ENCODE data around the gene PICALM.
"Not testable (repeated sequence)": the region's sequence is repeated elsewhere in the genome, so short reads cannot be mapped to it uniquely, and the experiment has no call there.

PICALM gene

DNA sequence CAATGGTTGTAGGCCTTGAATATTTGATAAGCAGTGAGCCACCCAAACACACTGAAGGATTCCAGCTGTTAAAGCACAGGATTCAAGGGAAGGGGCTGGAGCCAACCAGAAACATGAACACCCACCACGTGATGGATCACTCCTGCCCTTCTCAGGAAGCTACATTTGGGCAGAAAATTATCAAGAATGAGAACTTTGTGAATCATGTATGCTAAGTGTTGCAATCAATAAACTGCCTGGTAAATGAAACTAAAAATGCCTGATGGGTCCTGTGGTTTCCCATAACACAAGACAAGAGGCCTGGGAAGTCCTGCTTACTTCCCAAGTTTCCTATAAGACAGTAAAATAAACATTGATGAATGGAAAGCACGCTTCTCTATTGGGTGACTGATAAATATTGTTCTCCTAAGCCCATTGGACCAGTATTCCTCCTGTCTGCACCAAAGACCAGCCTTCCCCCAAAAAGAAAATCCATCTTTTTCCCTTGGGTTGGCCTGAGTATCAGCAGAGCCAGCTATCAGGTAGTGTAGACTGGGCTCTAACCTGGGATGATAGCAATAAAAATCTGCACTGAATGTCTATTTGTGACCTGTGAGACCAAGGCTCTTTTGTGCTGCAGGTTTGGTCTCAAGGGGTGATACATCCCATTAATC lies 115.3 kb downstream of the PICALM start:
- TF ChIP-seq CTCF (IDR thresholded peaks at IDR 0.05; ENCODE audit: control extremely low read depth, extremely low read depth, low read depth, missing control alignments): no peak
- ChIA-PET CTCF (interaction anchor here (1.6 kb wide), 1 partner anchor 338 kb away, joined by 3 read pairs; no protein-coding TSS in a partner anchor), POLR2A (no interaction called here)
- DNase-seq (ENCODE audit: extremely low spot score): no peak

DNA sequence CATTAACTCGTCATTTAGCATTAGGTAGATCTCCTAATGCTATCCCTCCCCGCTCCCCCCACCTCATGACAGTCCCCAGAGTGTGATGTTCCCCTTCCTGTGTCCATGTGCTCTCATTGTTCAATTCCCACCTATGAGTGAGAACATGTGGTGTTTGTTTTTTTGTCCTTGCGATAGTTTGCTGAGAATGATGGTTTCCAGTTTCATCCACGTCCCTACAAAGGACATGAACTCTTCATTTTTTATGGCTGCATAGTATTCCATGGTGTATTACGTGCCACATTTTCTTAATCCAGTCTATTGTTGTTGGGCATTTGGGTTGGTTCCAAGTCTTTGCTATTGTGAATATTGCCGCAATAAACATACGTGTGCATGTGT lies 116.8 kb downstream of the PICALM start:
- POLR2A ChIA-PET; DNase-seq (ENCODE audit: extremely low spot score); CTCF ChIA-PET: not testable (repeated sequence)

- ChIA-PET CTCF (interaction anchor here (0.6 to 1.7 kb wide), 4 partner anchors 10 to 272 kb away, joined by 3 to 4 read pairs (median 3); no protein-coding TSS in a partner anchor), POLR2A (no interaction called here)
- no peak for DNase-seq (ENCODE audit: extremely low spot score)
- TF ChIP-seq CTCF (IDR thresholded peaks at IDR 0.05; ENCODE audit: control extremely low read depth, extremely low read depth, low read depth, missing control alignments): no peak
Measured at GRCh38 chr11:85951428-85952107, 117.3 kb downstream of the PICALM start.

DNA sequence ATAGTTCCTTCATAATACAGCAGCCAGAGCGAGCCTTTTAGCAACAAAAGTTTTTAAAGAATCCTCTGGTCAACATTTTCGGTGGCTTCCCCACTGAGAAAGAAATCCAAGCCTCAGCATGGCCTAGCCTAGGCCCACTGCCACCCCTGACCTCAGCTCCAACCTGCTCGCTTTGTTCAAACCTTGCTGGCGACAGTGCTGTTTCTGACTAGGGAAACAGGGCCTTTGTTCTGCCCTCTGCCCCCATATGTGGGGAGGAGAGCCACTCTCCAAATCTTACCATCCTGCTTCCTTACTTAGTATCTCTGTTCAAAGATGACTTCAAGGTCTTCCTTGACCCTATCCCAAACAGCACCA lies 117.9 kb downstream of the PICALM start:
- POLR2A ChIA-PET: no interaction called here
- DNase-seq (ENCODE audit: extremely low spot score): no peak
- TF ChIP-seq CTCF (IDR thresholded peaks at IDR 0.05; ENCODE audit: control extremely low read depth, extremely low read depth, low read depth, missing control alignments): no peak
- CTCF ChIA-PET: interaction anchor here (0.6 to 1.7 kb wide), 4 partner anchors 9 to 272 kb away, joined by 3 to 4 read pairs (median 3); no protein-coding TSS in a partner anchor

DNA sequence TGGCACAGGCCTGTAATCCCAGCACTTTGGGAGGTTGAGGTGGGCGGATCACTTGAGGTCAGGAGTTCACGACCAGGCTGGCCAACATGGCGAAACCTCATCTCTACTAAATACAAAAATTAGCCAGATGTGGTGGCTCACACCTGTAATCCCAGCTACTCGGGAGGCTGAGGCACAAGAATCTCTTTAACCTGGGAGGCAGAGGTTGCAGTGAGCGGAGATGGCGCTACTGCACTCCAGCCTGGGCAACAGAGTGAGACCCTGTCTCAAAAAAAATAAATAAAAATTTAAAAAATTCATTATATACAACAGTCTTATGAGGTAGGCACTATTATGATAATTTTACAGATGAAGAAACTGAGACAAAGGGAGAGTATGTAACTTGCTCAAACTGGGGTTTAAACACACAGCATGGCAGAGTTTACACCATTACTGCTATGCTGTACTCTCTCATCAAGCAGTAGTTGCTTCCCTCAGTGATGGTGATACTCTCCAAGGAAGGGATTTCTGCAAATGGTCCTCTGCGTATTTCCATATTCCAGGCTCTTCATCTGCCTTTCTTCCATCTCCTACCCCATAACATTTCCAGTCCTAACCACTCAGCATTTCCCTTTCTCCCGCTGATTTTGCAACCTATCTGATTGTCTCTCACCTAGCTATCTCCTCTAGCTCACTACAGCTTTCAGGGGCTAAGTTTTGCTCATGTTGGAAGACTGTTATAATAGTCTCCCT lies 118.4 kb downstream of the PICALM start:
- CTCF ChIA-PET: interaction anchor here (1.0 to 1.7 kb wide), 2 partner anchors 11 to 94 kb away, joined by 3 to 4 read pairs; no protein-coding TSS in a partner anchor

GRCh38 chr11:85949798-85950197 lies 119.1 kb downstream of the PICALM start:
- no peak for TF ChIP-seq CTCF (IDR thresholded peaks at IDR 0.05; ENCODE audit: control extremely low read depth, extremely low read depth, low read depth, missing control alignments)
- no peak for DNase-seq (ENCODE audit: extremely low spot score)
- ChIA-PET POLR2A (no interaction called here), CTCF (interaction anchor here (1.7 kb wide), 1 partner anchor 94 kb away, joined by 4 read pairs; no protein-coding TSS in a partner anchor)

More for the DNA sequence above, 118.4 kb downstream of the PICALM start:
- POLR2A ChIA-PET: no interaction called here
- no peak for DNase-seq (ENCODE audit: extremely low spot score)
- TF ChIP-seq CTCF (IDR thresholded peaks at IDR 0.05; ENCODE audit: control extremely low read depth, extremely low read depth, low read depth, missing control alignments): no peak
